Activated naive CD4-positive, alpha-beta T cell treated with anti-CD3 and anti-CD28 coated beads, Interleukin-2, amount 50 U/mL, for 16 hours (primary cell): ENCODE data around the gene GPR3.
A peak's percentile ranks its signal among the peaks of the same experiment; 100 is the strongest.
"Not testable (repeated sequence)": the region's sequence is repeated elsewhere in the genome, so short reads cannot be mapped to it uniquely, and the experiment has no call there.

Experiments
- DNase-seq: peaks from one replicate; pipeline ENCODE4 v3.0.0-alpha.2; 2020

The GPR3 gene

DNA sequence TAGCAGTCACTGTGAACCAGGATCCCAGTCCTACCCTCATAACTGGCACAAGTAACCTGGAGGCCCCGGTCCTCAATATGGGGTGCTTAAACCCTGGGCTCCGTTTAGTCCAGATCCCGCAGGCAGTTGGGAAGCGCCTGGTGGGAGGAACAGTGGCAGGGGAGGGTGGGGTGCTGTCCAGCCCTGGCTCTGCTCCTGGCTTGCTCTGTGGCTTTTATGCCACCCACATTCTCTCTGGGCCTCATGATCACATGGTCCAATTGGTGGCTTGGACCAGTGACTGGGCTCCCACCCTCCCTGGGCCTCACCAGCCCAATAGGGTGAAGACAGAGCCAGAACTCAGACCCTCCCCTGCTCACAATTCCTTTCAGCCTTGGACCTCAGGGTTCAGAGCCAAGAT is 12.2 kb upstream of the GPR3 start:
- no peak for DNase-seq

DNA sequence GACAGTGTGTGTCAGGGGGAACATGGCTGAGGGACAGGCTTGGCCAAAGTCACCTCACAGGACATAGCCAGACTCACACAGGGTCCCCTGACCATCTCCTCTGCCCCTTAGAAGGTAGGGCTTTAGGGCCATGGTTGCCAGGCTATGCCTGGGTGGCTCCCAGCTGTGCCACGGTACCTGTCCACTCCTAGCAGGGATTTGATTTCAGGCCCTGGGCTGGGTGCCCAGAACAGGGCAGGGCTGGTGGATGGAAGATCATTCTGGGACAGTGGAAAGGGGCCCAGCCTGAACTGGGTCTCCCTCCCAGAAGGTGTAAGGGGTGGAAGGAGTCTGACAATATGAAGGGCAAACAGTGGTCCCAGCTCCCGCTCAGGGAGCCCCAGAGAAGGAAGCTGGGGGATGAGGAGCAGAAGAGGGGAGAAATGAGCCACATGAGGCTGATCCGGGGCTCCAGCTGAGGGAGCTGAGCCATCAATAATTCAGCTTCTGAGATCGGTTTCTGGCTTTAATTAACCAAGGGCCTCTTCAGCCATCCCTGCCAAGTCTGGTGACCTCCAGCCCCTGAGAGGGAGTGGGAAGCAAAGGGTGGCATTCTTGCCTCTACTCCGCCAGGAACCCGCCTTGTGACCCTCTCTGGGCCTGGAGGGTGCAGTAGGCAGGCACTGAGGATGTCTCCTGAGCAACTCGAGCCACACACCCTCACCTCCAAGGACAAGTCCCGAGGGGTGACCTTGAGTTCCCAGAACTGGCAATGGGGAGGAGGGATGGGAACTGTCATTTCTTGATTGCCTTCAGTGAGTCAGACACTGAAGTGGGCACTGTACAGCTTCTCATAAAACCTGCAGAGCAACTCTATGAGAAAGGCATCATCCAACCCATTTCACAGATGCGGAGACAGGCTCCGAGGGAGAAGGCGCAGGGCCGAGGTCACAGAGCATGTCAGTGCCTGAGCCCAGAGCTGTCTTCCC is 11.4 kb upstream of the GPR3 start:
- DNase-seq, result no peak

DNA sequence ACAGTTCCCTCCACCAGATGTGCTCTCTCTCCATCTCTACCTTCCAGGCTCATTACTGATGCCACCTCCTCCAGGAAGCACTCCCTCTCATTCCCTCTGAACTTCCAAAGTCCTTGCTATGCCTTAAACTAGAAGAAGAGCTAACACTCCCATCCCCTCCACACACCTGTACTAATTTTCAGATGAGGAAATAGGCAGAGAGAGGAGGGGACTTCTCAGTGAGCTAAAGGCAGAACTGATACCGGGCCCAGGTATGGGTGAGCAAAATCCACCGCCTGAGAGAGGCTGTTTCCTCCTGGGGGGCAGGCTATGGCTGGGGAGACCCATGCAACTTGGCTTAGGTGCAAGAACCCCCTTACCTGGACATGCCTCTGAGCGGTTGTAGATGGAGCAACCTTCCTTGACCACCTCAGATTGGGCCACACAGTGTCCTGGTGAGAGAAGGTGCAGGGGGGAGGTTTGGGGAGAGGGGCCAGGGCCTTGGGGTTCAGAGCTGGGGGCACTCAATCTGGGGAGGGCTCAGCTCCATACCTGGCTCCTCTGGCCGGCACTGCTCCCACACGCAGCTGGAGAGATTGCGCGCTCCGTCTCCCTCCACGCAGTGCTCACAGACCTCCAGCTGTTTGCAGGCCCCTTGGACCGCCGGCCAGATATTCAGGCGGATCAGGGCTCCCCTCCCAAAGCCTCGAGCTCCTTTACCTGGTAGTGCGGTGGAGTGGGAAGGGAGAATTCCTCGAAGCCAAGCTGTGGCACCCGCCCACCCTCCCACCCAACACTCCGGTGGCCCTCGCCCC is 10.3 kb upstream of the GPR3 start:
- DNase-seq, result no peak

DNA sequence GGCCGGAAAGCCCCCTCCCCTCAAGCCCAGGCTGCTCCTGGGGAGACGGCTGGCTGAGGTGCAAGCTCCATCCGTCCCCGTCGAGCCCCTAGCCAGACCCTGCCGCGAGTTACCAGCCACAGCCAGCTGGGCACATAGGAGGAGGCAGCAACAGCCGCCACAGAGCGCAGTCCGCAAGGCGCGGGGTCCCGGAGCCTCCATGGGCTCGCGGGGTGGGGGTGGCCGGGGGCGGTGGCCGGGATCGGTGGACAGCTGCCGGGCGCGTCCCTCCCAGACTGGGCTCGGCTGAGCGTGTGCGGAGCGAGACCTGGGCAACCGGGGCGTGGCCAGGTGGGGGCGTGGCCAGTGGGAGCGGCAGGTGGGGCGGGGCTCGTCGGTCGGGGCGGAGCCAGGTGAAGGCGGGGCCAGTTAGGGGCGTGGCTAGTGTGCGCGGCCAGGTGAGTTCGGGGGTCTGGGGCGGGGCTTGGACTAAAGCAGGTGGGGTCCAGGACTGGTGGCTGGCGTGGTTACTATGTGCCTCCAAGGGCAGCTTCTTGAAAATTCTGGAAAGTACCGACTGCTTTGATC is 9.3 kb upstream of the GPR3 start, which contains the start of gene CD164L2:
CD164L2 (minus strand) TSS at position 295 of the 567 bp plus-strand sequence; CDS start at position 201, 94 bp downstream.
- DNase-seq, result peak; percentile 60

DNA sequence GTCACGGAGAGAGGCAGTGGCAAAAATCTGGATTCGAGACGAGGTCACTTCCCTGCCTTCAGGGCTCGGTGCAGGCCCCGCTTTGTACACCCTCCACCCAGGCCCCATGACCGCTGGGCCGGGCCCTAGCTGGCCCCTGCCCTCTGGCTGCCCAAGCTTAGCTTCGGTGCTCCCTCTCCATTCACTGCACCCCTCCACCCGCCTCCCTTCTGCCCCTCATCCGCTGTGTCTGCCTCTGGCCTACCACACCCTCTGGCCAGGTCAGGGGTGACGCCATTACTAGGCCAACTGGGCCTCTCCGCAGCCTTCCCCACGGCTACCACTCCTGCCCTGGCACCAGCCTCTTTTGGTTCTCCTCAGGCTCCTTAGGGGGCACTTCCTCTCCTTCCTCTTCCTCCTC is 8.8 kb upstream of the GPR3 start:
- no peak for DNase-seq

DNA sequence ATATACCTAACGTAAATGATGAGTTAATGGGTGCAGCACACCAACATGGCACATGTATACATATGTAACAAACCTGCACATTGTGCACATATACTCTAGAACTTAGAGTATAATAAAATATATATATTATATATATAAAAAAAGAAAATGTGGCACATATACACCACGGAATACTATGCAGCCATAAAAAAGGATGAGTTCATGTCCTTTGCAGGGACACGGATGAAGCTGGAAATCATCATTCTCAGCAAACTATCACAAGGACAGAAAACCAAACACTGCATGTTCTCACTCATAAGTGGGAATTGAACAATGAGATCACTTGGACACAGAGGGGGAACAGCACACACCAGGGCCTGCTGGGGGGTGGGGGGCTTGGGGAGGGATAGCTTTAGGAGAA is 7.6 kb upstream of the GPR3 start:
- not testable (repeated sequence) for DNase-seq

DNA sequence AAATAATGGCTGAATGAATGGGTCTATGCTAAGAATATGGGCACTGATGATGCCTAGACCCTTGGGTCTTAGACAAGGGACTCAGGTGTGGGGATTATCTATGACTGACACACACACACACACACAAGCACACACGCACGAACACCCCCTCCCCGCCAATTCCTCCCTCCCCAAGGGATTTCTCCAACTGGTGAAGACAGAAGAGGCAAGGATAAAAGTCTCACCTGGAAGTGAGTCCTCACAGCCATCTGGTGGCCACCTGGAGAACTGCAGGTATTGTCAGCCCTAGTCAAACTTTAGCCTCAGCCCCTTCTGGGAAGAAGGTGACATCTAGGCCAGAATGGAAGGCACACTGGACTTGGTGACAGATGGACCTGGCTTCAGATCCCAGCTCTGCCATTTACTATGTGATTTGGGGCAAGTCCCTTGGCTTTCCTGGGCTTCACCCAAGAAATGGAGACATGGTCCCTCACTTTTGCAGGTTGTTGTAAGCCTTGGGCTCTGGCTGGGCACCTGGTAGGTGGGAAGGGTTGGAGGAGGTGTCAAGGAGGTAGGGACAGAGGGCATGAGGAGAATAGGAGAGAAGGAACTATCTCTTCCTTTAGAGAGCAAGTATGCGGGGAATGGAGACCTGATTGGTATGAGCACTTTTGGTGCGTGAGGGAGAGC is 4.0 kb upstream of the GPR3 start:
- peak; percentile 77 for DNase-seq

DNA sequence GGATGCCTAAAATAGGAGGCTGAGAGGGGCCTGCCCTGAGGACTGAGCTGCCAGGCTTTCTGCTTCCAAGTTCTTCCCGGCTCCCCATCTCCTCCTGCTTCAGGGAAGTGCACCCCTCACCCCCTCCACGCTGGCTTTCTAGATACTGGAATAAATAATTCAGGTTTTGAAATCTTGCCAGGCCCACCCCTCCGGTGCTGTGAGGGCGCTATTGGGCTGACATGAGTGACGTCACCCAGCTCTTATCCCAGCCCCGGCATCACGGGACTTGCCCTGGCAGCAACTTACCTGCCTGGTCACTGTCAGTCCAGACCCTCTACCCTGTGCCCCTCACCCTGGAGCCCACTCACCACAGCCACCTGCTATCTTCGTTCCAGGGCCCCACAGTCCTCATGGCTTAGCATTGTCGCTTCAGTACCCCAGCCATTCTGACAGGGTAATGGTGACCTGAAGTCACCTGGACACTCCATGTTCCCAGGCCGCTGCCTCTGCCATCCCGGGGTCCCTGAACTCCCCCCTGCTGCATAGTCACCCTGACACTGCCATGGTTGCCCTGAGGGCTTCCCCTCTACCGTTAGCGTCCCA is 819 bp upstream of the GPR3 start:
- DNase-seq, result peak; percentile 30

DNA sequence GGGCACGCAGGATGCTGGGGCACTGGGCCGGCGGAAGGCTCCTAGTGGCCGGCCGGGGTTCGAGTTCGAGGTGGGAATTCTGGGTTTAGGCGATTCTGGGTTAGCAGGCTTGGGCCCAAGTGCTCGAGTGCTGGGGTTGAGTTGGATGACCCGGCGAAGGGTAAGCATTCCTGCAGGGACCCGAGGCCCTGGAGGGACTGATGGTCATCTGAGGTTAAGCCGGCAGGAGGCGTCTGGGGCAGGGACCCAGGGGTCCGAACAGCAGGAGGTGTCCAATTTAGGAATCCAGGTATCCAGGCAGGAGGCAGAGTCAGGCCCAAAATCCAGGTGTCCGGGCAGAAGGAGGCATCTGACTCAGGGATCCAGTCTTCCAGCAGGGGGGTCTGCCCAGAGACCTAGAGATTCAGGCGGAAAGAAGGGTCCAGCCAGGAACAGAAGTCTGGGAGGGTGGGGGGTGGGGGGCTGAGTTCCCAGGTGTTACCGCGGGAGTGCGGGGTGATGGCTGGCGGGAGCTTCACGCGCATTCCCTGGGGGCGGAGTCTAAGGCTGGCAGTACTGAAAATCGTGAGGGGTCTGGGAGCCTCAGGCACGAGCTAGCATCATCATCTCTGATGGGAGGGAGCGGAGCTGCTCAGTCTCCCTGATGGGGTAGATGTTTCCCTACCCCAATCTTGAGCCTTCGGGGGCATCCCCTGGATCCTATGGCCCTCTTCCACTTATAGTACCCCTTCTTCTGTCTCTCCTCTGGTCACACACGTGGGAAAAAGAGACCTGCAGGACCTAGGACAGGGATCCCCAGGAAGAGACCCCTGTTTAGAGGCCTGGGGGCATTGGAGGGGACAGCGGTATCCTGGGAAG is 585 bp downstream of the GPR3 start:
- no peak for DNase-seq

DNA sequence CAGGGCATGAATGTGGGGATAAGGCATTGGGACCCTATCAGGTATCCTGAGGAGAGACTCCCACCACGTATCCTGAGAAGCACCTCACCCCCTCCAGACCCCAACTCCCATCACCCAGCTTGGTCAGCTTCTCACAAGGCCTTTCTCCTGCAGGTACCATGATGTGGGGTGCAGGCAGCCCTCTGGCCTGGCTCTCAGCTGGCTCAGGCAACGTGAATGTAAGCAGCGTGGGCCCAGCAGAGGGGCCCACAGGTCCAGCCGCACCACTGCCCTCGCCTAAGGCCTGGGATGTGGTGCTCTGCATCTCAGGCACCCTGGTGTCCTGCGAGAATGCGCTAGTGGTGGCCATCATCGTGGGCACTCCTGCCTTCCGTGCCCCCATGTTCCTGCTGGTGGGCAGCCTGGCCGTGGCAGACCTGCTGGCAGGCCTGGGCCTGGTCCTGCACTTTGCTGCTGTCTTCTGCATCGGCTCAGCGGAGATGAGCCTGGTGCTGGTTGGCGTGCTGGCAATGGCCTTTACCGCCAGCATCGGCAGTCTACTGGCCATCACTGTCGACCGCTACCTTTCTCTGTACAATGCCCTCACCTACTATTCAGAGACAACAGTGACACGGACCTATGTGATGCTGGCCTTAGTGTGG is 1.3 kb downstream of the GPR3 start:
- no peak for DNase-seq

DNA sequence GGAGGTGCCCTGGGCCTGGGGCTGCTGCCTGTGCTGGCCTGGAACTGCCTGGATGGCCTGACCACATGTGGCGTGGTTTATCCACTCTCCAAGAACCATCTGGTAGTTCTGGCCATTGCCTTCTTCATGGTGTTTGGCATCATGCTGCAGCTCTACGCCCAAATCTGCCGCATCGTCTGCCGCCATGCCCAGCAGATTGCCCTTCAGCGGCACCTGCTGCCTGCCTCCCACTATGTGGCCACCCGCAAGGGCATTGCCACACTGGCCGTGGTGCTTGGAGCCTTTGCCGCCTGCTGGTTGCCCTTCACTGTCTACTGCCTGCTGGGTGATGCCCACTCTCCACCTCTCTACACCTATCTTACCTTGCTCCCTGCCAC is 1.8 kb downstream of the GPR3 start:
- DNase-seq, result no peak

DNA sequence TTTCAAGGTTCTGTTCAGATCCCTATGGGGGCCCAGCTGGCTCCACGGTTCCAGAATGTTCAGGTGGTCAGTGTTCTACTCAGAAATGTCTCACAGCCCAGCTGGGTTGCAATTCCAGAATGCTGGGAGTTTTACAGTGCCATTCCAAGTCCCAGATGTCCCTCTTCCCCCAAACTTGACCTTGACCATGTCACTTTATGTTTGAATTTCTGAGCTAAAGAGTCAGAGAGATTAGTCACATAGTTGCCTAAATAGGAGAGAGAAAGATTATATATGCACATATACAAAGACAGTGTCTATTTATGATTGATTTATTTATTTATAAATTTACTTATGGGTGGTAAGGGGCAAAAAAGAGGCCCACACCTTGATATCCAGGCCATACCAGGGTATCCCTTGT is 2.5 kb downstream of the GPR3 start:
- DNase-seq, result no peak

DNA sequence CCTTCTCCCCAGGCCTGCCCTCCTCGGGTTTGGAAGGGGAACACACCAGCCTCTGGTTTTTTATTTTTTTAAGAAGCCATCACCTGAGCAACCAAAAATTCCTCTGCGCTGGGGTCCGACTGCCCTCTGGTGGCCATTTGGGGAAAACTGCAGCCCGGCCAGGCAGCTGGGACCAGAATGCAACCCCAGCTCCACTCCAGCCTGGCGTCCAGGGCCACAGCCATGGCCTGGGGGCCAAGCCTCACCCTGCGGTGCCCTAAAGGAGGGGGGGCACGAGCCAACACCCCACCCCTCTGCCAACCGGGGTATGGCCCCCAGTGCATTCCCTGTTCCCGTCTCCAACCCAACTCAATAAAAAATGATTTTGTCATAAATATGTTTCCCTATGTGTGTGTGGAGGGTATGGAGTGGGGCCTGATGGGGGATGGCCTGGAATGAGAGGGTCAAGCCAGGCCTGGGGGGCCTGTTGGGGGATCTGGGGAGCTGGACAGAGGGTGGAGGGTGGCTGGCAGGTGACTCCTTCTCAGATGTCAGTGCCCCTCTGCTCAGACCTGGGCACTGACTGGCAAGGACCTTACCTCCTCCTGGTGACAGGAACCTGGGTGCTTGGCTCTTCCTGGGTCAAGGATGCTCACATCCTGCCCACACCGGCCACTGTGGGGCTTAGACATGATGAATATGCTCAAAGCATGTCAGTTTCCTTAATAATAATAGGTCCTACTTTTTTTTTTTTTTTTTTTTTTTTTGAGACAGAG is 3.2 kb downstream of the GPR3 start:
- peak; percentile 79 for DNase-seq

DNA sequence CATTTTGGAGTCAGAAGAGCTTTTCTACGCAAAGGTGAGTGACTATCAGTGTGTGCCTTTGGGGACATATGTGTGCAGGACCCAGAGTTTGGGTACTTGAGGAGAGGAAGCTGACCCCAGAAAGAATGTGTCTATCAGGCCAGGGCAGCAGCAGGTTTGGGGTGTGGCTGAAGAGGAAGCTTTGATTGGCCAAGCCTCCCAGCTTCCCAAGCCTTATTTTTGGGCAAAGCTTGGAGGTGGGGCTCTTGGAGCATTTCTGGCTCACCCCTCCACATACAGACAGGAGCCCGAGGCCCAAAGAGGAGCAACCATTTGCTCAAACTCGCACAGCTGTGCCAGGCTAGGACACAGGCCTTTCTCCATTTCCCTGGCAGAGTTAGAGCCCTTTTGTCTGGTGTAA is 4.7 kb downstream of the GPR3 start:
- no peak for DNase-seq

DNA sequence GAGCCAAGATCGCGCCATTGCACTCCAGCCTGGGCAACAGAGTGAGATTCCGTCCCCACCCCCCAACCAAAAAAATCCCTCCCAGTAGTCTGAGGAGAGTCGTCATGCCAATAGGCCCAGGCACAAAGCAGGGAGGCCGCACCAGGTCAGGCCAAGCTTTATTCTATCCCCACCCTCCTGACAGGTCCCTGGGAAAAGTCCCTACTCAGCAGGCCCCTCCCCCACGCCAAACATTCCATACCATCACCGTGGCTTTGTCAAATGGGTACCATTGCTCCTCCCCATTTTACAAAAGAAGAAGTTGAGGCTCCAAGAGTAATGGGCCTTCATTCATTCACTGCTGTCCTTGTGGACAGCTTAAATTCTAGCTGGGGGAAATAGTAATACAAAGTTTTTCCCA is 5.3 kb downstream of the GPR3 start:
- DNase-seq, result no peak

DNA sequence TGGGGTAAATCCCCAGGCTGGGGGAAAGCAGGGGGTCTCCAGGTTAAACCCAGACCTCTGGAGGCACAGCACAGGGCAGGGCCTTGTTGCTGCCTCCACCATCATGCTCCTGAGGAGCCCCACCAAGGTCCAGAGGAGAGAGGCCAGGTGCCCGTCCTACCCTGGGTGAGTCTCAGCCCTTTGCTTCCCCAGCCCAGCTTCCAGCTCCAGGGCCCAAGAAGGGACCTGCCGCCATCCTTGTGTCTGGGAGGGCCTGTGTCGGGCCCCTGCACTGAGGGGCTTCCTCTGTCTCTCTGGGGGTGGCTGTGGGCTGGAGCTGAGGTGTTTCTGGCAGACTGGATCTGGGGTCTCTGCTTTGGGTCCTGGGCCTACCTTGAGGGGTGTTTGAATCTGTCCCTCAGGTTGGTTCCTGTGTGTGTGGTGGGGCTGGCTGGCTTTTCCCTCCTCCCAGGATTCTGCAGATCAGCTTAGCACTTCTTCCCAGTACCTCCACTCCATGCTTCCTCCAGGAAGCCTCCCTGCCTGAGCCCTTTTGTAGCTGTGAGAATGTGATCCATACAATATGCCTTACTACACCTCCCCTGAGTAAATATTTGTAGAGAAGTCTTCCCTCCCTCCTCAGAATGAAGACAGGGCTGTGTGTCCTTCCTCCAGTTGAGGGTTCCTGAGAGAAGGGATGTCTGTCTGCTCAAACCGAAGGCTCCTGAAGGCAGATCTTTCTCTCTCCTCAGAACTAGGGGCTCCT is 6.2 kb downstream of the GPR3 start:
- no peak for DNase-seq

DNA sequence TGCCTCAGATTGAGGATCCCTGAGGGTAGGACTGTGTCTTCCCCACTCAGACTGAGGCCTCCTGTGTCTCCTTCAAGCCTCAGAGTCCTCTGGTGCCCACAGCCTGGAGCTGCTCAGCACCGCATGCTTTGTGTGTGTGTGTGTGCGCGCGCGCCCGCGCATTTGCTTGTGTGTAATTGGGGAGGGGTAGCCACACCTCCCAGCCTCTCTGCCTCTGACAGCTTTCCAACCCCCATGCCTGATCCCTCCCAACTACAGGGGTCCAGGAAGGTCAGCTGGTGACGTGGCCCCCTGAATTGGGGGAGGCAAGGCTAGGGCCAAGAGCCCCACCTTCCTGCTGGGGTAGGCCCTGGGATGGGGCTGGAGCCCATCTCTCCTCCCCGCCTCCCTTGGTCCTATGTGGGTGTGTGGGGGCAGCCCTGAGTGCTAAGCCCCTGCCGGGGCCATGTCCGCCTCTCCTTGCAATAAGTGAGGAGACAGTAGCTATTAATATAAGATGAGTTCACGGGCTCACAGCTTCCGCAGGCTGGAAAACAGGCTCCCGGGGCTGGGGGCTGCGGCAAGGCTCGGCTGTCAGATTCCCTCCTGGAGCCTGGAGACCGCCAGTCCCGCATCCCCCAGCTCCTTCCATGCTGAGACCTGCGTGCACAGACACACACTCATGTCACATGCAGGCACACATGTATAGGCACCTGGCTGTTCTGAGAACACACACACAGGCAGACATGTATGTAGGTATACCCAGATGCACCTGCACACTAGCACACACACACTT is 7.0 kb downstream of the GPR3 start:
- no peak for DNase-seq

DNA sequence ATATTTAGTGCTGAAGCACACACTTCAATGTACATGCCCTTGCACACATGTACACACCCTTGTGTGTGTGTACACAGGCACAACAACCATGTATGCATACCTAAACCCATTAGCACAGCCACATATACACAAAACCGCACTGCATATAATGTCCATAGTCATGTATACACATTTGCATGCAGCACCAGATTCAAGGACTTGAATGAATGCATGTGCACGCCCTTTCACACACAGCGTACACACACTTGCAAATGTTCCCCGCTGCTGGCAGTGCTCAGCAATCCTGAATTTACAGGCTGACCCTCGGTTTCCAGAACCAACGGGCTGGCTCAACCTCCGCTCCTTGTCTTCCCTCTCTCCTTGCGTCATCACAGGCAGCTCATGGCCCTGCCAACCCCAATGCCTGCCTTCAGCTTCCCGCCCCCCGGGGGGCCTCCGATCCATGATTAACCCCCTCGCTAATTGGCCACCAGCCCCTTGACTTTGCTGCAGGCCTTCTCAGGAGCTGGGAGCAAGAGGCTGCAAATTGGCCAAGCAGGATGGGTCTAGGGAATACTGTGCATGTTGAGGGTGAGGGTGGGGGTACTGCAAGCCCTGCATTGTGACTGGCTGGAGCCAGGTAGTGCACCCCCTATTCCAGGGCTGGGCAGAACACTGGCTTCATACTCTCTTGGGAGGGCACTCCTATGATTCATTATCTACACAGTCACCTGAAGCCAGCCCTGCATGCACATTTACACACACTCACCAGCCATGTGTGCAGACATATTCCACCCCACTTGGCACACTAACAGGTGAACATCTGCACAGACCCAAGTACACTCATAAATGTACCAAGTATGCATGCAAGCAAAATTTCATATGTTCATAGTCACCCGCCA is 7.9 kb downstream of the GPR3 start:
- DNase-seq, result no peak
